Stomach (tissue), 9 donors: ENCODE measurements around the gene HPS3. TPM values are rescaled to one million over a fixed set of nuclear protein-coding genes. Genes with fewer than 3 reads are reported as not detected.

Experiments
- DNase-seq, 2 donors: peaks; one replicate each; pipeline versions ENCODE4 v3.0.0 to v3.0.0-alpha.2; 2013 to 2019
- H3K27ac ChIP-seq, 5 donors: fragments of 200-600 bp in 4 of 5; sonication (generic) in 4 of 5; one replicate each; pipeline ENCODE4 v1.5.1; 2013 to 2019; ENCODE audit warnings: mild to moderate bottlenecking in 1 of 5, moderate library complexity in 1 of 5
- H3K27me3 ChIP-seq, 3 donors: fragments of 200-600 bp; sonication (generic); one replicate each; pipeline ENCODE4 v1.5.1; 2017 to 2019; ENCODE audit warnings: mixed run types in 1 of 3
- H3K36me3 ChIP-seq, 4 donors: fragments of 200-600 bp; sonication (generic); 1 replicate in 3 of 4; 2 replicates in 1 of 4; pipeline ENCODE4 v1.5.1; 2016 to 2019
- H3K4me1 ChIP-seq, 4 donors: fragments of 200-600 bp; sonication (generic); one replicate each; pipeline ENCODE4 v1.5.1; 2016 to 2019
- H3K4me3 ChIP-seq, 4 donors: fragments of 200-600 bp; sonication (generic) in 3 of 4; one replicate each; pipeline ENCODE4 v1.5.1; 2016 to 2019; ENCODE audit warnings: mild to moderate bottlenecking in 1 of 4
- H3K9me3 ChIP-seq, 4 donors: fragments of 200-600 bp; sonication (generic); one replicate each; pipeline ENCODE4 v1.5.1; 2016 to 2019
- EP300 ChIP-seq: sonication (generic); formaldehyde crosslinking; IDR thresholded peaks from one replicate; pipeline ENCODE4 v1.6.1; 2017; ENCODE audit warnings: antibody characterized with exemption
- POLR2A ChIP-seq, 4 donors: fragments of 450-650 bp; IDR thresholded peaks; one replicate each; pipeline ENCODE4 v1.6.1; 2016; ENCODE audit warnings: antibody characterized with exemption in 4 of 4, control low read depth in 2 of 4, mild to moderate bottlenecking in 1 of 4, moderate library complexity in 1 of 4
- POLR2AphosphoS5 ChIP-seq, 3 donors: sonication (generic); formaldehyde crosslinking; IDR thresholded peaks; one replicate each; pipeline ENCODE4 v1.6.1; 2016; ENCODE audit warnings: antibody characterized with exemption in 3 of 3
- WGBS, 5 donors: extraction: QIAGEN DNeasy Blood & Tissue Kit in 3 of 5; methylation state at CpG; one replicate each; pipeline versions ENCODE4 v1.1.5 to v1.1.7; 2013 to 2018; 5-methylcytosine and 5-hydroxymethylcytosine counted together
- intact Hi-C: fragments of 100-400 bp; cut with DNase I; formaldehyde crosslinking; loops from one replicate; pipeline ENCODE4 v1.15.1; 2023; ENCODE audit warnings: low total_unique reads
- polyA plus RNA-seq, 3 donors: library from polyadenylated mRNA; stranded (reverse); fragments of 200-250 nt; gene quantifications; one replicate each; pipeline ENCODE4 v1.2.3, GENCODE V29; 2013
- total RNA-seq, 5 donors: library from RNA; depleted of rRNA; stranded (reverse); fragments of >200 nt; gene quantifications; one replicate each; pipeline versions ENCODE4 v1.1.0 to v1.2.3, GENCODE V29; 2014 to 2016
- TF ChIP-seq, protein P1 (sequence below), 7 experiments: fragments of 450-650 bp in 4 of 7; fragments of 200-600 bp in 3 of 7; sonication (generic) in 3 of 7; IDR thresholded peaks; one replicate each; pipeline ENCODE4 v1.5.1; 2016 to 2019; ENCODE audit warnings: antibody characterized with exemption in 7 of 7, control low read depth in 2 of 7, mild to moderate bottlenecking in 1 of 7
- donor health status: healthy with polysubstance abuse.
- donor health status: Bipolar disorder and iron deficiency.
- donor health status: healthy.

HPS3 gene
- total and polyA plus RNA-seq, 8 donors: 6.3 to 23.9 (median 12.1) TPM

DNA sequence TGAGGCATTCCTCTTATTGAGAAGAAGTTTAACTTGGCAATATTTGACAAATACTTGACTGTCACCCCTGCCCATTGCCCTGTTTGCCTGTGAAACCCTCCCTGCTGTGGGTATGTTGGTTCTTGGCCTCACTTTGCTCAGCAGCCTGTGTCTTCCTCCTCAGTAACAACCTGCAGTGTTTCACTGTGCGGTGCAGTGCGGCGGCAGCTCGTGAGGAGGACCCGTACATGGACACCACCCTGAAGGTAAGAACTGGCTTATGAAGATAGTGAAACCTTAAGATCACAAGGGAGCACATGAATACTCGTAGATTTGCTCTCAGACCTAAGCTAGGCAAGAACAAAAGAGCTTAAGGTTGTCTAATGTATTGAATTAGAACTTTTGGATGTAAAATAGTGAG lies 21.0 kb downstream of the HPS3 start:
- Histone ChIP-seq H3K4me3 (no peak overlapping the region), H3K27ac (no peak overlapping the region), H3K9me3 (no peaks in the 10 kb centered on the region), H3K36me3 (peaks cover 20 to 93% (median 89%) of the 10 kb centered on the region in 4 donors), H3K4me1 (peaks cover 6 to 16% (median 7%) of the 10 kb centered on the region in 4 donors), H3K27me3 (no peaks in the 10 kb centered on the region)
- TF ChIP-seq POLR2A (IDR thresholded peaks at IDR 0.05) (no peak), POLR2AphosphoS5 (IDR thresholded peaks at IDR 0.05) (no peak), EP300 (no peak)
- TF ChIP-seq, protein P1, sequence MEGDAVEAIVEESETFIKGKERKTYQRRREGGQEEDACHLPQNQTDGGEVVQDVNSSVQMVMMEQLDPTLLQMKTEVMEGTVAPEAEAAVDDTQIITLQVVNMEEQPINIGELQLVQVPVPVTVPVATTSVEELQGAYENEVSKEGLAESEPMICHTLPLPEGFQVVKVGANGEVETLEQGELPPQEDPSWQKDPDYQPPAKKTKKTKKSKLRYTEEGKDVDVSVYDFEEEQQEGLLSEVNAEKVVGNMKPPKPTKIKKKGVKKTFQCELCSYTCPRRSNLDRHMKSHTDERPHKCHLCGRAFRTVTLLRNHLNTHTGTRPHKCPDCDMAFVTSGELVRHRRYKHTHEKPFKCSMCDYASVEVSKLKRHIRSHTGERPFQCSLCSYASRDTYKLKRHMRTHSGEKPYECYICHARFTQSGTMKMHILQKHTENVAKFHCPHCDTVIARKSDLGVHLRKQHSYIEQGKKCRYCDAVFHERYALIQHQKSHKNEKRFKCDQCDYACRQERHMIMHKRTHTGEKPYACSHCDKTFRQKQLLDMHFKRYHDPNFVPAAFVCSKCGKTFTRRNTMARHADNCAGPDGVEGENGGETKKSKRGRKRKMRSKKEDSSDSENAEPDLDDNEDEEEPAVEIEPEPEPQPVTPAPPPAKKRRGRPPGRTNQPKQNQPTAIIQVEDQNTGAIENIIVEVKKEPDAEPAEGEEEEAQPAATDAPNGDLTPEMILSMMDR (IDR thresholded peaks at IDR 0.05): no peak
- intact Hi-C loops: no loop called here
- no peak for DNase-seq
- WGBS, 5 donors: 96 to 98% (median 96%) methylated on average over 6 of the region's 6 CpGs

DNA sequence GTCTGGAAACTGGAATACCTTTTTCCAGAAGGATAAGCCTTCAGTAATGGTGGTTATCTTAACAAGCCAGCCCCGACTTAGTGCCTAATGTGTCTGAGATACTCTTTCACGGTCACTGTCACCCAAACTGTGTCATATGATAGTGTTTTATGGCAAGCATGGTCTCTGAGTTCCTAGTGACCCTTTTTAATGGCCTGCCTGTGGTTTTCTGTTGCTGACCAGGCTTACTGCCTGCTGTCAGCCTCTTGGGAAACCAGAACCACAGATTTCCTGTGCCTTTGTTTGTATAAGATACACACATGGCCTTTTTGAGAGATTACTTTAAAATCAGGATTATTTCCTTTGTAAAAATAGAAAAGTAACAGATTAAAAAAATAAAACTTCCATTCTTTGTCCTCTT lies 22.4 kb downstream of the HPS3 start:
- WGBS, 5 donors: 43 to 66% (median 49%) methylated on average over 2 of the region's 2 CpGs
- H3K36me3 ChIP-seq: peaks cover 20 to 92% (median 86%) of the 10 kb centered on the region in 4 donors
- no peak overlapping the region for H3K4me3 ChIP-seq
- DNase-seq: peak in 1 of 2 donors; percentile 39
- no peak overlapping the region for H3K27ac ChIP-seq
- TF ChIP-seq EP300 (no peak), POLR2A (IDR thresholded peaks at IDR 0.05) (no peak), POLR2AphosphoS5 (IDR thresholded peaks at IDR 0.05) (no peak)
- TF ChIP-seq, protein P1 (IDR thresholded peaks at IDR 0.05): no peak
- H3K9me3 ChIP-seq: no peaks in the 10 kb centered on the region
- no peaks in the 10 kb centered on the region for H3K27me3 ChIP-seq
- intact Hi-C loops: no loop called here
- peaks cover 6 to 16% (median 7%) of the 10 kb centered on the region in 4 donors for H3K4me1 ChIP-seq

DNA sequence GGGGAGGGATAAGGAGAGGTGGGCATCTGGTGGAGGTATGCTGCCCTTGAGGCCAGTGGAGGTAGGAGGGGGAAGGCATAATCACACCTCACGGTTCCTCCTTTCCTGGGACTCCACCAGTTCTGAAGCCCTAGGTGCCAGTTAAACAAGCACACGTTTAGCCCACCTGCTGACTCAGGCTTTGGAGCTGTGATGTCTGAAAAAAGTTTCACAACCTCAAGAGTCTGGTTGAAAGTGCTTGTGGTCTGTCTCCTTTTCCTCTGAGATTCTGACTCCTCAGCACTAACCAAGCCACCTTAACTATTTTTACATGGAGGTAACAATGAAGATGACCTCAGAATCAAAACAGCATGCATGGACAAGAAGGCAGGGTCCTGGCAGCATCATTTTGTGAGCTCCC lies 23.0 kb downstream of the HPS3 start:
- Histone ChIP-seq H3K27ac (peak overlapping the region in 1 of 5 donors; percentile 6), H3K4me3 (no peak overlapping the region), H3K27me3 (no peaks in the 10 kb centered on the region), H3K9me3 (no peaks in the 10 kb centered on the region), H3K4me1 (peaks cover 6 to 16% (median 7%) of the 10 kb centered on the region in 4 donors), H3K36me3 (peaks cover 21 to 92% (median 88%) of the 10 kb centered on the region in 4 donors)
- DNase-seq: no peak
- intact Hi-C loops: no loop called here
- 44 to 69% (median 63%) methylated on average over 2 of the region's 2 CpGs for WGBS, 5 donors
- no peak for TF ChIP-seq POLR2A (IDR thresholded peaks at IDR 0.05)
- TF ChIP-seq EP300: no peak
- TF ChIP-seq POLR2AphosphoS5 (IDR thresholded peaks at IDR 0.05): no peak
- TF ChIP-seq, protein P1 (IDR thresholded peaks at IDR 0.05): no peak

DNA sequence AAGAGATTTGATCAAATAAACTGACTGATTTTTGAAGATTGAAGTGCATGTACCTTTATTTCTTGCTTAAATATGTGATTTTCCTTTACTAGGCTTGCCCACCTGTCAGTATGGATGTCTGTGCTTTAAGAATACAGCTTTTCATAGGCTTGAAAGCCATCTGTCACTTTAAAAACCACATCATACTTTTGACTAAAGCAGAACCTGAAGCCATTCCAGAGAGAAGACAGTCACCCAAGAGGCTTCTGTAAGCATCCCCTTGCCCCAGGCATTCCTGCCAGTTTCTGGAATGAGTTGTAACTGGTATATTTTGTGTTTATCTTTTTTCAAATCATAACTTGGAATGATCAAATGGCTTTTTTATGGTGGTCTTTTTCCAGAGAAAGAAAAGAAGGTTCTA lies 24.0 kb downstream of the HPS3 start:
- TF ChIP-seq EP300: no peak
- TF ChIP-seq POLR2A (IDR thresholded peaks at IDR 0.05): no peak
- TF ChIP-seq, protein P1 (IDR thresholded peaks at IDR 0.05): no peak
- no peak for TF ChIP-seq POLR2AphosphoS5 (IDR thresholded peaks at IDR 0.05)

More for the DNA sequence above, 24.0 kb downstream of the HPS3 start:
- Histone ChIP-seq H3K27ac (no peak overlapping the region), H3K36me3 (peaks cover 17 to 93% (median 88%) of the 10 kb centered on the region in 4 donors), H3K9me3 (no peaks in the 10 kb centered on the region), H3K4me1 (peaks cover 6 to 16% (median 7%) of the 10 kb centered on the region in 4 donors), H3K4me3 (no peak overlapping the region), H3K27me3 (no peaks in the 10 kb centered on the region)
- intact Hi-C loops: no loop called here
- no peak for DNase-seq
